HepG2 (cell line): ENCODE measurements around the gene TFEB. TPM values are rescaled to one million over a fixed set of nuclear protein-coding genes. Genes with fewer than 3 reads are reported as not detected.

ENCODE experiments used
- ARNT ChIP-seq: fragments of 450-650 bp; IDR thresholded peaks from 2 replicates; pipeline ENCODE4 v1.6.1; 2017
- ATRX ChIP-seq: sonication (generic); formaldehyde crosslinking; IDR thresholded peaks from 2 replicates; pipeline ENCODE4 v1.4.0; 2020; ENCODE audit warnings: missing genetic modification reagents, borderline replicate concordance
- DMAP1 ChIP-seq: IDR thresholded peaks from 2 replicates; pipeline ENCODE4 v1.6.1; 2016
- ETS1 ChIP-seq: sonication (generic); formaldehyde crosslinking; IDR thresholded peaks from 2 replicates; pipeline ENCODE4 v1.4.0; 2020; ENCODE audit warnings: missing genetic modification reagents
- FOXA1 ChIP-seq, 2 experiments: fragments of 450-650 bp in 1 of 2; sonication (generic) in 1 of 2; formaldehyde crosslinking in 1 of 2; IDR thresholded peaks; 2 replicates each; pipeline versions ENCODE4 v1.4.0 to v1.6.1; 2016 to 2020; ENCODE audit warnings: missing genetic modification reagents in 1 of 2
- FOXP1 ChIP-seq, 2 experiments: fragments of 450-650 bp in 1 of 2; IDR thresholded peaks; 2 replicates each; pipeline ENCODE4 v1.6.1; 2017 to 2018; ENCODE audit warnings: antibody characterized with exemption in 1 of 2
- GLI4 ChIP-seq: sonication (generic); formaldehyde crosslinking; IDR thresholded peaks from 2 replicates; pipeline ENCODE4 v1.5.1; 2020; ENCODE audit warnings: missing genetic modification reagents, mild to moderate bottlenecking, moderate library complexity, borderline replicate concordance
- HDAC6 ChIP-seq: fragments of 200-600 bp; sonication (generic); IDR thresholded peaks from 2 replicates; pipeline ENCODE4 v1.7.0; 2017; ENCODE audit warnings: mild to moderate bottlenecking, antibody characterized with exemption, low read length, low read depth
- HINFP ChIP-seq: sonication (generic); formaldehyde crosslinking; IDR thresholded peaks from 2 replicates; pipeline ENCODE4 v1.4.0; 2020; ENCODE audit warnings: low read depth, mild to moderate bottlenecking, missing genetic modification reagents
- HNF4A ChIP-seq: sonication (generic); formaldehyde crosslinking; IDR thresholded peaks from 2 replicates; pipeline ENCODE4 v1.4.0; 2020; ENCODE audit warnings: missing genetic modification reagents
- MXD4 ChIP-seq: IDR thresholded peaks from 2 replicates; pipeline ENCODE4 v1.6.1; 2016; ENCODE audit warnings: mild to moderate bottlenecking, missing biosample characterization, missing genetic modification reagents
- NFIB ChIP-seq: sonication (generic); formaldehyde crosslinking; IDR thresholded peaks from 2 replicates; pipeline ENCODE4 v1.9.0; 2021; ENCODE audit warnings: missing genetic modification reagents, mild to moderate bottlenecking, borderline replicate concordance
- PHF8 ChIP-seq: sonication (generic); formaldehyde crosslinking; IDR thresholded peaks from 2 replicates; pipeline ENCODE4 v1.5.0; 2020; ENCODE audit warnings: missing genetic modification reagents
- REXO4 ChIP-seq: sonication (generic); formaldehyde crosslinking; IDR thresholded peaks from 2 replicates; pipeline ENCODE4 v1.8.0; 2022; ENCODE audit warnings: missing genetic modification reagents, mild to moderate bottlenecking, borderline replicate concordance
- SNAPC2 ChIP-seq: sonication (generic); formaldehyde crosslinking; IDR thresholded peaks from 2 replicates; pipeline ENCODE4 v1.8.1; 2022; ENCODE audit warnings: mild to moderate bottlenecking, missing genetic modification reagents
- SP4 ChIP-seq: sonication (generic); formaldehyde crosslinking; IDR thresholded peaks from 2 replicates; pipeline ENCODE4 v1.8.1; 2023; ENCODE audit warnings: mild to moderate bottlenecking, missing genetic modification reagents
- ZBTB33 ChIP-seq: sonication (generic); formaldehyde crosslinking; IDR thresholded peaks from 2 replicates; pipeline ENCODE4 v1.4.0; 2020; ENCODE audit warnings: missing genetic modification reagents
- ZNF17 ChIP-seq: sonication (generic); formaldehyde crosslinking; IDR thresholded peaks from 2 replicates; pipeline ENCODE4 v1.5.0; 2020; ENCODE audit warnings: mild to moderate bottlenecking, missing genetic modification reagents
- ZNF567 ChIP-seq: sonication (generic); formaldehyde crosslinking; IDR thresholded peaks from 2 replicates; pipeline ENCODE4 v1.8.1; 2023; ENCODE audit warnings: mild to moderate bottlenecking, missing genetic modification reagents, borderline replicate concordance
- ZNF672 ChIP-seq: sonication (generic); formaldehyde crosslinking; IDR thresholded peaks from 2 replicates; pipeline ENCODE4 v1.8.1; 2022; ENCODE audit warnings: missing genetic modification reagents
- ZNF780A ChIP-seq: sonication (generic); formaldehyde crosslinking; IDR thresholded peaks from 2 replicates; pipeline ENCODE4 v1.8.0; 2022; ENCODE audit warnings: mild to moderate bottlenecking, missing genetic modification reagents, moderate library complexity
- ZSCAN22 ChIP-seq: sonication (generic); formaldehyde crosslinking; IDR thresholded peaks from 2 replicates; pipeline ENCODE4 v1.4.0; 2020; ENCODE audit warnings: mild to moderate bottlenecking, missing genetic modification reagents
- ZSCAN25 ChIP-seq: sonication (generic); formaldehyde crosslinking; IDR thresholded peaks from 2 replicates; pipeline ENCODE4 v1.8.0; 2022; ENCODE audit warnings: mild to moderate bottlenecking, missing genetic modification reagents
- polyA plus RNA-seq, 8 experiments: library from polyadenylated mRNA; depleted of rRNA in 3 of 8; stranded (reverse) in 7 of 8; unstranded in 1 of 8; fragments of >200 nt; fragmentation: Illumina TruSeq in 4 of 8; extraction: Trizol in 4 of 8; gene quantifications; 2 replicates each; pipeline versions ENCODE4 v1.2.1 to v1.2.3, GENCODE V29; 2011 to 2016; ENCODE audit warnings: low read depth in 4 of 8, missing spikeins in 1 of 8, mixed read lengths in 1 of 8; ENCODE audit not compliant: insufficient read depth in 1 of 8
- total RNA-seq, 5 experiments: library from RNA; depleted of rRNA; stranded (reverse); fragments of >200 nt; fragmentation: Illumina TruSeq; extraction: Trizol; gene quantifications; 2 replicates each; pipeline ENCODE4 v1.2.3, GENCODE V29; 2016; ENCODE audit warnings: low read depth in 1 of 5
- TF ChIP-seq, protein P1 (sequence below): sonication (generic); formaldehyde crosslinking; IDR thresholded peaks from 2 replicates; pipeline ENCODE4 v1.5.0; 2020; ENCODE audit warnings: mild to moderate bottlenecking, missing genetic modification reagents, moderate library complexity

TFEB gene
- total and polyA plus RNA-seq, 2 of the 13 experiments (the other 11 are each of a cell fraction or from before 2014, with no cell fraction given) = 13.3 to 18.7 TPM

- TF ChIP-seq ZNF567 (CRISPR knock-in tag) (no peak), GLI4 (no peak), ZNF672 (CRISPR knock-in tag) (no peak), ZNF17 (CRISPR knock-in tag) (no peak), ARNT (no peak), FOXA1 (IDR thresholded peaks at IDR 0.05) (no peak), FOXA1 (CRISPR knock-in tag; IDR thresholded peaks at IDR 0.05) (peak; percentile 74), PHF8 (CRISPR knock-in tag) (no peak), ATRX (CRISPR knock-in tag) (no peak), HINFP (CRISPR knock-in tag) (no peak), MXD4 (CRISPR knock-in tag) (no peak), HDAC6 (no peak), DMAP1 (CRISPR knock-in tag) (peak; percentile 32; the same call in 1 of the 2 replicates), REXO4 (CRISPR knock-in tag) (no peak), ZSCAN25 (CRISPR knock-in tag) (no peak), ZBTB33 (no peak), FOXP1 (IDR thresholded peaks at IDR 0.05) (no peak), FOXP1 (CRISPR knock-in tag; IDR thresholded peaks at IDR 0.05) (peak; percentile 72), ZSCAN22 (no peak), SNAPC2 (CRISPR knock-in tag) (peak; percentile 77; the same call in 1 of the 2 replicates), HNF4A (peak; percentile 87), ETS1 (no peak), SP4 (CRISPR knock-in tag) (peak; percentile 66), ZNF780A (CRISPR knock-in tag) (no peak), NFIB (CRISPR knock-in tag) (no peak)
- TF ChIP-seq, protein P1, sequence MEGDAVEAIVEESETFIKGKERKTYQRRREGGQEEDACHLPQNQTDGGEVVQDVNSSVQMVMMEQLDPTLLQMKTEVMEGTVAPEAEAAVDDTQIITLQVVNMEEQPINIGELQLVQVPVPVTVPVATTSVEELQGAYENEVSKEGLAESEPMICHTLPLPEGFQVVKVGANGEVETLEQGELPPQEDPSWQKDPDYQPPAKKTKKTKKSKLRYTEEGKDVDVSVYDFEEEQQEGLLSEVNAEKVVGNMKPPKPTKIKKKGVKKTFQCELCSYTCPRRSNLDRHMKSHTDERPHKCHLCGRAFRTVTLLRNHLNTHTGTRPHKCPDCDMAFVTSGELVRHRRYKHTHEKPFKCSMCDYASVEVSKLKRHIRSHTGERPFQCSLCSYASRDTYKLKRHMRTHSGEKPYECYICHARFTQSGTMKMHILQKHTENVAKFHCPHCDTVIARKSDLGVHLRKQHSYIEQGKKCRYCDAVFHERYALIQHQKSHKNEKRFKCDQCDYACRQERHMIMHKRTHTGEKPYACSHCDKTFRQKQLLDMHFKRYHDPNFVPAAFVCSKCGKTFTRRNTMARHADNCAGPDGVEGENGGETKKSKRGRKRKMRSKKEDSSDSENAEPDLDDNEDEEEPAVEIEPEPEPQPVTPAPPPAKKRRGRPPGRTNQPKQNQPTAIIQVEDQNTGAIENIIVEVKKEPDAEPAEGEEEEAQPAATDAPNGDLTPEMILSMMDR (CRISPR knock-in tag) = peak; percentile 56
Observed at GRCh38 chr6:41741625-41742490, 6.5 kb upstream of the TFEB start (continued).
